HepG2 (cell line): ENCODE measurements around the gene ROCK1. TPM values are rescaled to one million over a fixed set of nuclear protein-coding genes. Genes with fewer than 3 reads are reported as not detected.
A peak's percentile ranks its signal among the peaks of the same experiment; 100 is the strongest.

Experiments
- ATAC-seq: fragments of 200-7000 bp; cut with Tn5 transposase; 3 replicates; pipeline ENCODE4 v1.9.1; 2020; ENCODE audit warnings: mild to moderate bottlenecking, moderate library complexity
- BruUV-seq: library from RNA; stranded (reverse); fragments of 400-500 nt; replicated peaks from 2 replicates; lab custom pipeline; 2021; lab: Mats Ljungman, UMichigan
- CTCF ChIA-PET: fragments of 300-600 bp; formaldehyde crosslinking; extraction: SDS; loops from one replicate; lab custom pipeline; 2021; ENCODE audit warnings: low total read pairs, inconsistent platforms, low intra/inter-chr PET ratio; lab: Yijun Ruan, JAX
- POLR2A ChIA-PET: fragments of 350-600 bp; sonication (Branson Sonifier 250); formaldehyde crosslinking; loops from one replicate; lab custom pipeline; 2020; ENCODE audit warnings: antibody characterized with exemption, inconsistent platforms; lab: Yijun Ruan, JAX
- DNase-seq: peaks from one replicate; pipeline ENCODE4 v3.0.0-alpha.2; 2015; ENCODE audit warnings: low spot score
- FAIRE-seq: peaks from 3 replicates; lab custom pipeline; 2011; peaks lifted over from hg19 to GRCh38; lab: Jason Lieb, UNC
- H2AFZ ChIP-seq: one replicate; pipeline ENCODE4 v1.6.1; 2011; ENCODE audit warnings: low read length, inconsistent platforms
- H3K27ac ChIP-seq: fragments of 300-600 bp; 3 replicates; pipeline ENCODE4 v1.8.0; 2011; ENCODE audit warnings: mixed run types, mild to moderate bottlenecking, mixed read lengths, low read length, inconsistent platforms; ENCODE audit not compliant: insufficient read depth; ENCODE audit errors: extremely low read length
- H3K27me3 ChIP-seq, 2 experiments: fragments of 200-600 bp in 1 of 2; 2 replicates in 1 of 2; 3 replicates in 1 of 2; pipeline versions ENCODE4 v1.6.0 to v1.8.0; 2011; ENCODE audit warnings: low read length in 2 of 2, mild to moderate bottlenecking in 2 of 2, moderate library complexity in 2 of 2, inconsistent platforms in 1 of 2; ENCODE audit not compliant: insufficient read depth in 2 of 2, control insufficient read depth in 1 of 2
- H3K36me3 ChIP-seq, 2 experiments: fragments of 200-600 bp in 1 of 2; replicated peaks in 1 of 2; 2 replicates in 1 of 2; 3 replicates in 1 of 2; pipeline versions ENCODE4 v1.5.1 to v1.8.0; 2011; ENCODE audit warnings: low read length in 2 of 2, inconsistent platforms in 1 of 2; ENCODE audit not compliant: insufficient read depth in 2 of 2, control insufficient read depth in 1 of 2
- H3K4me1 ChIP-seq: 2 replicates; pipeline ENCODE4 v1.5.1; 2012; ENCODE audit warnings: low read length, inconsistent platforms; ENCODE audit not compliant: insufficient read depth
- H3K4me2 ChIP-seq: 2 replicates; pipeline ENCODE4 v1.6.0; 2011; ENCODE audit warnings: low read depth, low read length, inconsistent platforms
- H3K4me3 ChIP-seq, 3 experiments: fragments of 200-600 bp in 1 of 3; sonication (generic), shearing (Covaris generic) in 1 of 3; replicated peaks in 1 of 3; 2 replicates each; pipeline ENCODE4 v1.5.1; 2011 to 2016; ENCODE audit warnings: low read length in 3 of 3, inconsistent platforms in 2 of 3, low read depth in 2 of 3, mild to moderate bottlenecking in 2 of 3, control low read depth in 1 of 3, mixed read lengths in 1 of 3; ENCODE audit not compliant: insufficient read depth in 1 of 3
- H3K79me2 ChIP-seq: one replicate; pipeline ENCODE4 v1.6.1; 2011; ENCODE audit warnings: low read length, inconsistent platforms; ENCODE audit not compliant: insufficient read depth
- H3K9ac ChIP-seq: 2 replicates; pipeline ENCODE4 v1.6.0; 2011; ENCODE audit warnings: mild to moderate bottlenecking, low read depth, low read length, inconsistent platforms; ENCODE audit not compliant: insufficient read depth
- H3K9me3 ChIP-seq: 2 replicates; pipeline ENCODE4 v1.5.1; 2012; ENCODE audit warnings: mild to moderate bottlenecking, low read length
- H4K20me1 ChIP-seq: 2 replicates; pipeline ENCODE4 v1.6.0; 2011; ENCODE audit warnings: inconsistent platforms, mild to moderate bottlenecking, low read length, moderate library complexity; ENCODE audit not compliant: insufficient read depth
- HES4 ChIP-seq: sonication (generic); formaldehyde crosslinking; IDR thresholded peaks from 2 replicates; pipeline ENCODE4 v1.9.0; 2021; ENCODE audit warnings: mild to moderate bottlenecking, missing genetic modification reagents, borderline replicate concordance
- HNF4A ChIP-seq: sonication (generic); formaldehyde crosslinking; IDR thresholded peaks from 2 replicates; pipeline ENCODE4 v1.4.0; 2020; ENCODE audit warnings: missing genetic modification reagents
- MAFF ChIP-seq: IDR thresholded peaks from 2 replicates; pipeline ENCODE4 v1.6.1; 2011; ENCODE audit warnings: low read depth, low read length, improper control_type of control experiment
- MAFK ChIP-seq, 2 experiments: IDR thresholded peaks in 1 of 2; conservative IDR thresholded peaks in 1 of 2; 2 replicates each; pipeline ENCODE4 v1.6.1; 2011; ENCODE audit warnings: improper control_type of control experiment in 2 of 2, low read length in 2 of 2
- NFKB2 ChIP-seq: sonication (generic); formaldehyde crosslinking; IDR thresholded peaks from 2 replicates; pipeline ENCODE4 v1.4.0; 2020; ENCODE audit warnings: missing genetic modification reagents, borderline replicate concordance
- RFX1 ChIP-seq: fragments of 450-650 bp; IDR thresholded peaks from 2 replicates; pipeline ENCODE4 v1.6.1; 2017
- ZNF614 ChIP-seq: IDR thresholded peaks from 2 replicates; pipeline ENCODE4 v1.6.1; 2018; ENCODE audit warnings: missing biosample characterization, missing genetic modification reagents, inconsistent platforms, borderline replicate concordance
- WGBS: methylation state at CpG from one replicate; pipeline ENCODE4 v1.1.6; 2017; ENCODE audit warnings: low lambda C conversion rate; 5-methylcytosine and 5-hydroxymethylcytosine counted together
- in situ Hi-C: cut with HindIII; loops from 2 replicates; pipeline ENCODE4 v1.10.0; 2017; ENCODE audit warnings: low pct_unique_long_range_greater_than_20kb; ENCODE audit not compliant: extremely low pct_ligation_motif_present
- intact Hi-C: fragments of 100-400 bp; cut with micrococcal nuclease; formaldehyde crosslinking; loops from one replicate; pipeline ENCODE4 v1.10.0; 2022; ENCODE audit not compliant: unreplicated experiment
- polyA plus RNA-seq, 8 experiments: library from polyadenylated mRNA; depleted of rRNA in 3 of 8; stranded (reverse) in 7 of 8; unstranded in 1 of 8; fragments of >200 nt; fragmentation: Illumina TruSeq in 4 of 8; extraction: Trizol in 4 of 8; gene quantifications; 2 replicates each; pipeline versions ENCODE4 v1.2.1 to v1.2.3, GENCODE V29; 2011 to 2016; ENCODE audit warnings: low read depth in 4 of 8, missing spikeins in 1 of 8, mixed read lengths in 1 of 8; ENCODE audit not compliant: insufficient read depth in 1 of 8
- total RNA-seq, 5 experiments: library from RNA; depleted of rRNA; stranded (reverse); fragments of >200 nt; fragmentation: Illumina TruSeq; extraction: Trizol; gene quantifications; 2 replicates each; pipeline ENCODE4 v1.2.3, GENCODE V29; 2016; ENCODE audit warnings: low read depth in 1 of 5

The ROCK1 gene
- total and polyA plus RNA-seq, 2 of the 13 experiments (the other 11 are each of a cell fraction or from before 2014, with no cell fraction given): 10.5 to 27.2 TPM

- ChIA-PET POLR2A (no interaction called here), CTCF (no interaction called here)
- BruUV-seq: no TSS peak
- TF ChIP-seq HES4: no peak
- no peak for TF ChIP-seq RFX1
- no peak for TF ChIP-seq NFKB2 (CRISPR knock-in tag)
- intact Hi-C loops: loop anchor here (1.0 kb wide), 1 partner anchor 8 kb away; no protein-coding TSS in a partner anchor
- no peaks in the 10 kb centered on the region for H3K9me3 ChIP-seq
- WGBS: 69% methylated on average over 3 of the region's 3 CpGs
- H3K27me3 ChIP-seq: no peaks in the 10 kb centered on the region
- peaks cover 6% of the 10 kb centered on the region; the same call in 1 of the 2 replicates for H4K20me1 ChIP-seq
- in situ Hi-C loops: no loop called here
- no peak overlapping the region for H3K27ac ChIP-seq
- H3K4me2 ChIP-seq: no peak overlapping the region
- H3K36me3 ChIP-seq: no peaks in the 10 kb centered on the region
- H3K9ac ChIP-seq: no peak overlapping the region
- ATAC-seq (no peak), DNase-seq (no peak), FAIRE-seq (no peak)
- no peak overlapping the region for H2AFZ ChIP-seq
- H3K4me1 ChIP-seq: peaks cover 29% of the 10 kb centered on the region
- peaks cover 85% of the 10 kb centered on the region for H3K79me2 ChIP-seq
- H3K4me3 ChIP-seq: no peak overlapping the region
Observed at GRCh38 chr18:21093133-21093532, 18.5 kb downstream of the ROCK1 start.

- 0 out of 2 replicates have a peak overlapping the region, but pooled peaks have one; percentile 1 for H3K4me2 ChIP-seq
- no peak overlapping the region for H3K27ac ChIP-seq
- no TSS peak for BruUV-seq
- peaks cover 9% of the 10 kb centered on the region; the same call in 1 of the 2 replicates for H4K20me1 ChIP-seq
- no peaks in the 10 kb centered on the region for H3K27me3 ChIP-seq
- no peak overlapping the region for H3K9ac ChIP-seq
- WGBS: 69% methylated on average over 2 of the region's 2 CpGs
- CTCF ChIA-PET: no interaction called here
- ATAC-seq (no peak), FAIRE-seq (no peak), DNase-seq (peak; percentile 42)
- H2AFZ ChIP-seq: no peak overlapping the region
- intact Hi-C loops (no loop called here), in situ Hi-C loops (no loop called here)
- TF ChIP-seq HNF4A (CRISPR knock-in tag): no peak
- TF ChIP-seq ZNF614 (CRISPR knock-in tag): no peak
- TF ChIP-seq MAFF: peak; percentile 93
- TF ChIP-seq MAFK (conservative IDR thresholded peaks at IDR 0.05 in 1 of 2, IDR thresholded peaks at IDR 0.05 in 1 of 2; ENCODE audit: low read length in 2 of 2): peak; percentile 94 to 95
- H3K4me1 ChIP-seq: peaks cover 29% of the 10 kb centered on the region
- no peaks in the 10 kb centered on the region for H3K9me3 ChIP-seq
- peaks cover 83% of the 10 kb centered on the region for H3K79me2 ChIP-seq
- H3K36me3 ChIP-seq: no peaks in the 10 kb centered on the region
- POLR2A ChIA-PET: interaction anchor here (1.3 kb wide), 1 partner anchor 21 kb away, joined by 3 read pairs; the partner anchor contains the start of gene ROCK1
- no peak overlapping the region for H3K4me3 ChIP-seq
Observed at GRCh38 chr18:21090680-21091079, 20.9 kb downstream of the ROCK1 start.
